Measurements from ENCODE around the gene INSYN1. TPM values are rescaled to one million over a fixed set of nuclear protein-coding genes. Genes with fewer than 3 reads are reported as not detected.
A peak's percentile ranks its signal among the peaks of the same experiment; 100 is the strongest.

Gene INSYN1
- total RNA-seq, 1 donor from 2014 or later = 0.32 TPM

DNA sequence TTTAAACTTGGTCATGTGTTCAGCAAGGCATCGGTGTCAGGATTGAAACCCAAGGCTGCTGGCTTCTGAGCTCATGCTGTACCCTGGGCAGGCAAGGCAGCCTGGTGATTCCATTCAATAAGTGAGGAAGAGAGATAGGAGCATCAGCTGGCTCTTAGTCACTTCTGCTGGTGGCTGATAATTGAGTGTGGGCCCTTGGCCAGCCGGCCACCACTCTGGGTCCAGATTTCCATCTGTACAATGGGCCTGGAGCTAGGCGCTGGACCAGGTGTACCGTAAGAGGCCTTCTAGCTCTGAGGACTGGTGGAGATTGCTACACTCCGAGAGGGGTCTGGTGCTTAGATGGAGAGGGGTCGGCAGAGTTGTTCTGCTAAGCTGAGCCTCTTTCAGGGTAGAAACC, 64.7 kb downstream of the INSYN1 start:
- DNase-seq (ENCODE audit: low read depth) = no peak

- no peak for DNase-seq (ENCODE audit: low read depth)
These were observed 65.8 kb downstream of the INSYN1 start for GRCh38 chr15:73687351-73687750.

GRCh38 chr15:73686781-73687256, 66.3 kb downstream of the INSYN1 start:
- peak; percentile 61 for DNase-seq (ENCODE audit: low read depth)

DNA sequence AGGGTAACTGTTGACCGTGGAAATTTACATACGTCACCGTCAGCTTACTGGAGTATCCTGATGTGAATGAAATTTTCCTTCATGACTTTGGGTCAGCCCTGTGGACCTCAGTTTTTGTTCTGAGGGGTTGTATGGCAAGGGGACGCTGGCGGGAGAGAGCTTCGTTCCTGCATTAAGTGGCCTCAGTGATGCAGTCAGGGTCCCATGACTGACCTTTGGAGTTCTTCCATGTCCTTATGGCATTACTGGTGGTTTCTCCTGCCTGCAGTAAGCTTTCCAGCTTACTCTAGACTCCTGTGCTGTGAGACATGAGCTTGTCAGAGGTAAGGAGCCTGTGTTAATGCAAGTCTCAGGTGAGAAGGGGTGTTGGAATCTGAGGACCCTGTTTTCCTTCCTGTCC, 67.2 kb downstream of the INSYN1 start:
- DNase-seq (ENCODE audit: low read depth) = no peak

Other genes starting within 250 kb of the INSYN1 start
- gene NPTN, start 120.0 kb downstream of the INSYN1 start, total RNA-seq = 89.0 and 98.5 TPM in 2 replicates
- 77.8 and 202 TPM in 2 replicates for gene CD276, start 69.0 kb downstream of the INSYN1 start, total RNA-seq
- gene TBC1D21, start 120.2 kb upstream of the INSYN1 start, total RNA-seq = not detected in 2 replicates
- gene LOXL1, start 173.1 kb upstream of the INSYN1 start, total RNA-seq = 129 and 136 TPM in 2 replicates
- gene STOML1, start 238.9 kb upstream of the INSYN1 start, total RNA-seq = 32.2 and 35.1 TPM in 2 replicates
- gene PML, start 241.4 kb upstream of the INSYN1 start, total RNA-seq = 33.8 and 43.0 TPM in 2 replicates

Data from myocyte (in vitro differentiated cells).